KMS-11 (cell line): ENCODE results near the gene ELMOD3.
"Not testable (repeated sequence)": the region's sequence is repeated elsewhere in the genome, so short reads cannot be mapped to it uniquely, and the experiment has no call there.

ENCODE experiments used
- H2AFZ ChIP-seq: fragments of 200-600 bp; sonication (generic); 2 replicates; pipeline ENCODE4 v1.6.1; 2016; ENCODE audit warnings: antibody characterized with exemption, mixed run types, low read depth
- H3K27ac ChIP-seq: fragments of 200-600 bp; sonication (generic); 2 replicates; pipeline ENCODE4 v1.6.1; 2016; ENCODE audit warnings: mild to moderate bottlenecking, mixed run types
- H3K27me3 ChIP-seq: fragments of 200-600 bp; sonication (generic); 2 replicates; pipeline ENCODE4 v1.6.1; 2017; ENCODE audit warnings: mild to moderate bottlenecking, low read depth, mixed run types, moderate library complexity; ENCODE audit not compliant: insufficient read depth
- H3K36me3 ChIP-seq: fragments of 200-600 bp; sonication (generic); 2 replicates; pipeline ENCODE4 v1.6.1; 2017; ENCODE audit warnings: mild to moderate bottlenecking, mixed run types; ENCODE audit not compliant: insufficient read depth
- H3K4me1 ChIP-seq: fragments of 200-600 bp; sonication (generic); 2 replicates; pipeline ENCODE4 v1.6.1; 2016; ENCODE audit warnings: mild to moderate bottlenecking, low read depth, mixed run types; ENCODE audit not compliant: poor library complexity, severe bottlenecking
- H3K4me2 ChIP-seq: fragments of 200-600 bp; sonication (generic); 2 replicates; pipeline ENCODE4 v1.7.0; 2016; ENCODE audit warnings: mild to moderate bottlenecking, mixed run types
- H3K4me3 ChIP-seq: fragments of 200-600 bp; sonication (generic); IDR thresholded peaks from 2 replicates; pipeline ENCODE4 v1.6.1; 2017; ENCODE audit warnings: low read depth, low read length, mixed read lengths; ENCODE audit not compliant: insufficient read depth
- H3K79me2 ChIP-seq: fragments of 200-600 bp; sonication (generic); 2 replicates; pipeline ENCODE4 v1.6.1; 2016; ENCODE audit warnings: low read depth, mixed run types; ENCODE audit not compliant: insufficient read depth
- H3K9ac ChIP-seq: fragments of 200-600 bp; sonication (generic); 2 replicates; pipeline ENCODE4 v1.6.1; 2016; ENCODE audit warnings: mild to moderate bottlenecking, mixed run types
- H4K20me1 ChIP-seq: fragments of 200-600 bp; sonication (generic); 2 replicates; pipeline ENCODE4 v1.6.1; 2016; ENCODE audit warnings: mild to moderate bottlenecking, mixed run types; ENCODE audit not compliant: insufficient read depth
- CTCF ChIP-seq: fragments of 200-600 bp; sonication (generic); conservative IDR thresholded peaks from 2 replicates; pipeline ENCODE4 v1.6.1; 2017; ENCODE audit warnings: low read depth, mild to moderate bottlenecking, antibody characterized with exemption, low read length, moderate library complexity, mixed read lengths

ELMOD3 gene

GRCh38 chr2:85439025-85439472, 84.5 kb downstream of the ELMOD3 start:
- Histone ChIP-seq H2AFZ (peak overlapping the region; percentile 75; the same call in 1 of the 2 replicates), H3K4me3 (no peak overlapping the region), H4K20me1 (no peaks in the 10 kb centered on the region), H3K27me3 (no peaks in the 10 kb centered on the region), H3K27ac (no peak overlapping the region), H3K79me2 (no peaks in the 10 kb centered on the region), H3K9ac (no peak overlapping the region), H3K4me1 (peaks cover 20% of the 10 kb centered on the region), H3K36me3 (no peaks in the 10 kb centered on the region), H3K4me2 (peak overlapping the region; percentile 60; the same call in 1 of the 2 replicates)
- no peak for TF ChIP-seq CTCF

GRCh38 chr2:85439569-85439968, 85.0 kb downstream of the ELMOD3 start:
- not testable (repeated sequence) for H3K79me2 ChIP-seq, H3K27ac ChIP-seq, H3K36me3 ChIP-seq, H3K4me2 ChIP-seq, H2AFZ ChIP-seq, H3K27me3 ChIP-seq, H4K20me1 ChIP-seq, H3K4me3 ChIP-seq, H3K9ac ChIP-seq
- H3K4me1 ChIP-seq: peaks cover 20% of the 10 kb centered on the region

GRCh38 chr2:85439986-85440385, 85.4 kb downstream of the ELMOD3 start:
- no peak overlapping the region for H3K4me3 ChIP-seq

GRCh38 chr2:85440729-85441128, 86.2 kb downstream of the ELMOD3 start:
- Histone ChIP-seq H3K27ac (no peak overlapping the region), H3K4me3 (no peak overlapping the region), H3K4me1 (peaks cover 28% of the 10 kb centered on the region), H2AFZ (no peak overlapping the region), H3K79me2 (no peaks in the 10 kb centered on the region), H3K9ac (no peak overlapping the region), H3K27me3 (no peaks in the 10 kb centered on the region), H3K36me3 (no peaks in the 10 kb centered on the region), H3K4me2 (no peak overlapping the region), H4K20me1 (no peaks in the 10 kb centered on the region)
- no peak for TF ChIP-seq CTCF

More at GRCh38 chr2:85439986-85440385, 85.4 kb downstream of the ELMOD3 start:
- Histone ChIP-seq H3K27ac (no peak overlapping the region), H3K4me1 (peaks cover 21% of the 10 kb centered on the region), H3K4me2 (no peak overlapping the region), H3K9ac (no peak overlapping the region), H3K79me2 (no peaks in the 10 kb centered on the region), H2AFZ (no peak overlapping the region), H3K27me3 (no peaks in the 10 kb centered on the region), H4K20me1 (no peaks in the 10 kb centered on the region), H3K36me3 (no peaks in the 10 kb centered on the region)
- TF ChIP-seq CTCF: no peak
